Motor neuron (in vitro differentiated cells): ENCODE data around the gene NACA. TPM values are rescaled to one million over a fixed set of nuclear protein-coding genes. Genes with fewer than 3 reads are reported as not detected.

ENCODE experiments used
- ATAC-seq, 8 experiments: fragments of 200-7000 bp; cut with Tn5 transposase; replicated peaks in 6 of 8; 2 replicates each; pipeline ENCODE4 v1.8.0; 2021; ENCODE audit warnings: mild to moderate bottlenecking in 8 of 8, moderate library complexity in 8 of 8
- H3K27ac ChIP-seq, 2 donors: fragments of 250-450 bp; sonication (Bioruptor Pico); 2 replicates each; pipeline ENCODE4 v1.9.0; 2021; ENCODE audit warnings: antibody characterized with exemption in 2 of 2, mild to moderate bottlenecking in 2 of 2, moderate library complexity in 1 of 2
- H3K4me1 ChIP-seq, 2 donors: fragments of 250-450 bp; sonication (Bioruptor Pico); replicated peaks in 1 of 2; 2 replicates each; pipeline ENCODE4 v1.6.1; 2021; ENCODE audit warnings: antibody characterized with exemption in 2 of 2, mild to moderate bottlenecking in 2 of 2, moderate library complexity in 1 of 2
- H3K4me3 ChIP-seq, 5 donors: fragments of 250-450 bp; sonication (Bioruptor Pico); 2 replicates each; pipeline ENCODE4 v1.9.0; 2021; ENCODE audit warnings: antibody characterized with exemption in 5 of 5, mild to moderate bottlenecking in 5 of 5, moderate library complexity in 4 of 5
- WGBS, 10 experiments: fragments of 450-650 bp; shearing (Covaris generic); methylation state at CpG; one replicate each; pipeline ENCODE4 v1.0.0; 2022; 5-methylcytosine and 5-hydroxymethylcytosine counted together
- in situ Hi-C, 9 experiments: fragments of 400-800 bp; cut with MboI; loops; one replicate each; pipeline ENCODE4 v1.15.0; 2021; ENCODE audit warnings: low sequenced_read_pairs in 9 of 9, low pct_unique_long_range_greater_than_20kb in 2 of 9; ENCODE audit not compliant: unreplicated experiment in 9 of 9
- total RNA-seq, 8 experiments: library from RNA; unstranded; fragments of 300-600 nt; gene quantifications; 2 replicates each; pipeline versions ENCODE4 v1.2.3 to v1.2.4, GENCODE V29; 2022

Gene NACA
- total RNA-seq, 8 experiments from 2014 or later, result 1,543 to 3,132 (median 1,968) TPM

DNA sequence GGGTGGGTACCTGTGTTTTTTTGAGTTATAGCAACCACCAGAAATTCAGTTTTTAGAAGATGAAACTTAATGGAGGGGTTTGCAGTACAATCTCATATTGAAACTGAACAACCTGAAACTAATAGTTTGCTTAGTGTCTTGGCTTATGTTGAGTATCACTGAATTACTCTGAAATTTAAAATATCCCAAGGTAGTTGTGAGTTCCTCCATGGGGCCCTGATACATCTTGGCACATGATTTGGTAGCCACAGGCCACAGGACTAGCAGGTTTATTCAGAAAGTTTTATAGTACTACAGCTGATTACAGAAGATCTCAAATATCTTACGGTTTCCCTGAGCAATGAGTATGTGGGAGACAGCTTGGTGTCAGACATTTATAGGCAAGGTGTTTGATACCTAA is 47.4 kb downstream of the NACA start:
- no peak overlapping the region for H3K4me3 ChIP-seq
- no peaks in the 10 kb centered on the region for H3K4me1 ChIP-seq
- ATAC-seq, result no peak
- in situ Hi-C loops, result no loop called here
- no peak overlapping the region for H3K27ac ChIP-seq
- 67 to 100% (median 88%) methylated on average over 1 of the region's 1 CpG; no CpG with 5 or more reads in 5 of the 10 experiments for WGBS, 10 experiments

DNA sequence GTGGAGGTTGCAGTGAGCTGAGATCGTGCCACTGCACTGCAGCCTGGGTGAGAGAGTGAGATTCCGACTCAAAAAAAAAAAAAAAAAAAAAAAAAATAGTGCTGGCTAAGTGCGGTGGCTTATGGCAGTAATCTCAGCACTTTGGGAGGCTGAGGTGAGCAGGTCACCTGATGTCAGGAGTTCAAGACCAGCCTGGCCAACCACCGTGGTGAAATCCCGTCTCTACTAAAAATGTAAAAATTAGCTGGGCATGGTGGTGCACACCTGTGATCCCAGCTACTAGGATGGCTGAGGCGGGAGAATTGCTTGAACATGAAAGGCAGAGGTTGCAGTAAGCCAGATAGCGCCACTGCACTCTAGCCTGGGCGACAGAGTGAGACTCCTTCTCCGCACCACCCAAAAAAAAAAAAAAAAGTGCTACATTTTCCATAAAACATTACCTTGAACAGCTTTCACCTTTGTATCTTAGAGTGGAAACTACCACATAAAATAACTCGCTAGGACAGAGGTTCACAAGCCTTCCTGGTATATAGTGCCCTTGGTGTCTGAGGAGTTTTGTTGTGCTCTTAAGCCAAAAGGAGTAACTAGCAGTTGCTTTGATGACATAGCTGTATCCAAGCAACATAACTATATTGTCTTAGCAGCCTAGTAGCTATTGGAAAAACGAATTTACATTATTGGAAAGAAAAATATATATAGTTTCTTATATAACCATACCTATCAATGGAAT is 48.1 kb downstream of the NACA start:
- Histone ChIP-seq H3K4me1 (no peaks in the 10 kb centered on the region), H3K27ac (no peak overlapping the region), H3K4me3 (no peak overlapping the region)
- ATAC-seq, result peak in 1 of 8 experiments; percentile 8
- 0 to 98% (median 83%) methylated on average over 1 to 9 of the region's 11 CpGs for WGBS, 10 experiments
- in situ Hi-C loops, result no loop called here

DNA sequence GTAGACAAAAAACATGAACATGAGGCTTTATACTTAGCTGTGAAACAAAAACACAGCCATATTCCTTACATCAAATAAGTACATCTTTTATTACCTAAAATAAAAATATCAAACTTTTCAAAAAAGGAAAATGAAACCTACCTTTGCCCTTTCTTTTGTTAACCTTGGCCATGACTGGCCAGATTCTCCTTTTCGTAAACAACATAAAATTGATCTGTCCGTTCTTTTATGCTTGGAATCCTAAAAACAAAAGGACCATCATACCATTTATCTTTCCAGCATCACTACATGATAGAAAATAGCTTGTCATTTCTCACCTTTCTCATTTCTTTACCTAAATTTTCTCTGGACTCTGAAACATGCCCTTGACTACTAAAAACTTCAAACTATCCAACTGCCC is 53.5 kb downstream of the NACA start:
- no peaks in the 10 kb centered on the region for H3K4me1 ChIP-seq
- no peak overlapping the region for H3K27ac ChIP-seq
- in situ Hi-C loops, result no loop called here
- ATAC-seq, result no peak
- no peak overlapping the region for H3K4me3 ChIP-seq
- 94 to 100% (median 100%) methylated on average over 2 of the region's 2 CpGs; no CpG with 5 or more reads in 1 of the 10 experiments for WGBS, 10 experiments

DNA sequence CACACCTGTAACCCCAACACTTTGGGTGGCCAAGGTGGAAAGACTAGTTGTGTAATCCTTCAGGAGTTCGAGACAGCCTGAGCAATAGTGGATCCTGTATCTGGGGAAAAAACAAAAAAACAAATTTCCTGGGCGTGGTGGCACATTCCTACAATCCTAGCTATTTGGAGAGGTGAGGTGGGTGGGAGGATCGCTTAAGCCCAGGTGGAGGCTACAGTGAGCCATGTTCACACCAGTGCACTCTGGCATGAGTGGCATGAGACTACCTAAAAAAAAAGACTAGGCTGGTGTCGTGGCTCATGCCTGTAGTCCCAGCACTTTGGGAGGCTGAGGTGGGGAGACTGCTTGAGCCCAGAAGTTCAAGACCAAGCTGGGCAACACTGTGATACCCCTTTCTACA is 54.3 kb downstream of the NACA start:
- no peak for ATAC-seq

DNA sequence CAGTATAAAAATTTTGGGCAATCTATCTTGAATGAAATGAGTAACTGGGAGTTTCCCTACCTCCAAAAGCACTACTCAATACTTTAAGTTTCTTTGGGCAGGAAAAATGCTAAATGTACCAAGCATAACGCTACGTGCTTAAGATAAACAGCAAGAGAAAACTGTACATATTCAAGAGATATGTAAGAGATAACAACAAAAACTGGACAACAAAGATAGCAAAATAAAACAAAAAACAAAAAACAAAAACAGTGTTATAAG is 57.0 kb downstream of the NACA start:
- Histone ChIP-seq H3K27ac (no peak overlapping the region), H3K4me1 (no peaks in the 10 kb centered on the region), H3K4me3 (no peak overlapping the region)
- WGBS, 10 experiments, result 46 to 100% (median 97%) methylated on average over 1 to 2 of the region's 2 CpGs
- ATAC-seq, result no peak
- in situ Hi-C loops, result no loop called here

More for the DNA sequence above, 54.3 kb downstream of the NACA start:
- no peak overlapping the region for H3K27ac ChIP-seq
- H3K4me1 ChIP-seq, result no peaks in the 10 kb centered on the region
- H3K4me3 ChIP-seq, result no peak overlapping the region
- 67 to 100% (median 96%) methylated on average over 1 to 3 of the region's 4 CpGs; no CpG with 5 or more reads in 3 of the 10 experiments for WGBS, 10 experiments
- in situ Hi-C loops, result no loop called here

Other genes starting within 250 kb of the NACA start
- 1 to 10 TPM in 6 of 8 experiments, under 1 TPM in 2; 0.46 to 4.3 (median 2.8) TPM for gene GLS2, start 237.1 kb downstream of the NACA start, total RNA-seq
- 10 to 100 TPM in 3 of 8 experiments, 1 to 10 TPM in 5; 2.6 to 12.9 (median 6.0) TPM for gene RBMS2, start 203.5 kb downstream of the NACA start, total RNA-seq
- 100 to 1,000 TPM in 1 of 8 experiments, 10 to 100 TPM in 7; 19.8 to 101 (median 44.2) TPM for gene BAZ2A, start 95.0 kb downstream of the NACA start, total RNA-seq
- 1,000 to 10,000 TPM in 2 of 8 experiments, 100 to 1,000 TPM in 6; 542 to 1,138 (median 840) TPM for gene ATP5F1B, start 79.3 kb downstream of the NACA start, total RNA-seq
- 100 to 1,000 TPM; 145 to 328 (median 187) TPM for gene PTGES3, start 37.0 kb downstream of the NACA start, total RNA-seq
- gene PRIM1, start 27.0 kb upstream of the NACA start, total RNA-seq, result 10 to 100 TPM in 6 of 8 experiments, 1 to 10 TPM in 2; 2.7 to 33.1 (median 18.7) TPM
- 1 to 10 TPM in 4 of 8 experiments, under 1 TPM in 4; 0.43 to 7.8 (median 0.96) TPM for gene HSD17B6, start 38.0 kb upstream of the NACA start, total RNA-seq
- gene SDR9C7, start 209.1 kb upstream of the NACA start, total RNA-seq, result under 1 TPM in 4 of 8 experiments, not detected in 4; 0.18 to 0.24 (median 0.23) TPM
- gene RDH16, start 232.3 kb upstream of the NACA start, total RNA-seq, result 1 to 10 TPM in 2 of 8 experiments, under 1 TPM in 6; 0.14 to 1.7 (median 0.43) TPM